ENCODE data around the gene CEP70. TPM values are rescaled to one million over a fixed set of nuclear protein-coding genes. Genes with fewer than 3 reads are reported as not detected.

CEP70 gene
- total RNA-seq, 1 experiment from 2014 or later, result 32.6 TPM

- Histone ChIP-seq H4K91ac (ENCODE audit: insufficient read length, low read depth, low read length) (no peak overlapping the region), H3K9me3 (ENCODE audit: control insufficient read depth, low read depth, low read length) (no peaks in the 10 kb centered on the region)
Observed at GRCh38 chr3:138472141-138472825, 121.8 kb downstream of the CEP70 start.

More at GRCh38 chr3:138472141-138472825, 121.8 kb downstream of the CEP70 start:
- DNase-seq, result no peak
- no peak overlapping the region for H3K23ac ChIP-seq (ENCODE audit: insufficient read length, low read depth, low read length)
- no peaks in the 10 kb centered on the region for H3K4me1 ChIP-seq (ENCODE audit: insufficient read depth, low read length)
- H2BK5ac ChIP-seq (ENCODE audit: insufficient read length, low read length), result no peak overlapping the region
- no peak overlapping the region for H4K5ac ChIP-seq (ENCODE audit: insufficient read length, low read depth, low read length)
- no CpG with 5 or more reads among the region's 8 CpGs for WGBS (ENCODE audit: extremely low coverage, insufficient read length, low lambda C conversion rate)
- H2BK15ac ChIP-seq (ENCODE audit: low read depth, low read length), result no peak overlapping the region
- no peaks in the 10 kb centered on the region for H3K27me3 ChIP-seq (ENCODE audit: insufficient read depth, low read length)
- no peak overlapping the region for H3K56ac ChIP-seq (ENCODE audit: insufficient read length, low read depth, low read length)
- no peak overlapping the region for H3K4me2 ChIP-seq (ENCODE audit: insufficient read depth, insufficient read length, low read length)
- H2AFZ ChIP-seq (ENCODE audit: low read length), result no peak overlapping the region
- H3K18ac ChIP-seq (ENCODE audit: insufficient read length, low read depth, low read length), result no peak overlapping the region
- no peak overlapping the region for H2BK120ac ChIP-seq (ENCODE audit: low read depth, low read length, poor library complexity, severe bottlenecking)
- no peak overlapping the region for H3K14ac ChIP-seq (ENCODE audit: insufficient read depth, low read length)
- no peak overlapping the region for H2AK5ac ChIP-seq (ENCODE audit: insufficient read length, low read length)
- no peaks in the 10 kb centered on the region for H3K79me2 ChIP-seq (ENCODE audit: insufficient read depth, low read length)
- H3K27ac ChIP-seq (ENCODE audit: insufficient read length, low read depth, low read length), result no peak overlapping the region
- H3K9ac ChIP-seq (ENCODE audit: extremely low read depth, insufficient read length, low read length), result no peak overlapping the region
- no peaks in the 10 kb centered on the region for H4K20me1 ChIP-seq (ENCODE audit: control insufficient read depth, insufficient read depth, insufficient read length)
- no peaks in the 10 kb centered on the region for H3K9me3 Mint-ChIP-seq
- no peaks in the 10 kb centered on the region for H3K79me1 ChIP-seq (ENCODE audit: insufficient read depth, low read depth, low read length, poor library complexity, severe bottlenecking)
- H2BK20ac ChIP-seq (ENCODE audit: low read depth, low read length, poor library complexity, severe bottlenecking), result no peak overlapping the region
- no peak overlapping the region for H3T11ph ChIP-seq (ENCODE audit: low read length)
- peaks cover 2% of the 10 kb centered on the region for H3K23me2 ChIP-seq (ENCODE audit: insufficient read length, low read depth, low read length, poor library complexity, severe bottlenecking)
- no peak overlapping the region for H3K4ac ChIP-seq (ENCODE audit: low read depth, low read length)
- H3K4me3 Mint-ChIP-seq, result no peak overlapping the region
- H4K8ac ChIP-seq (replicated peaks; ENCODE audit: insufficient read length, low read depth, low read length), result no peak overlapping the region
- H3K36me3 Mint-ChIP-seq (ENCODE audit: insufficient read depth in 1 of 3, low read depth in 3 of 3), result peaks cover 0 to 8% (median 2%) of the 10 kb centered on the region in 3 experiments; a peak in 5 of 7 replicates
- TF ChIP-seq CTCF (conservative IDR thresholded peaks at IDR 0.05), result no peak
- H3K27me3 Mint-ChIP-seq (ENCODE audit: low read depth), result no peaks in the 10 kb centered on the region
- no peak overlapping the region for H2BK12ac ChIP-seq (ENCODE audit: insufficient read length, low read depth, low read length)
- no peaks in the 10 kb centered on the region for H3K4me1 Mint-ChIP-seq
- peak overlapping the region in 1 of 3 experiments; percentile 64; a peak in 1 of 7 replicates for H3K27ac Mint-ChIP-seq

All from H9 (cell line).